K562 (cell line): ENCODE measurements around the gene SLC6A9. TPM values are rescaled to one million over a fixed set of nuclear protein-coding genes. Genes with fewer than 3 reads are reported as not detected.
A peak's percentile ranks its signal among the peaks of the same experiment; 100 is the strongest.

Experiments
- BACH1 ChIP-seq: fragments of 200-800 bp; sonication (Bioruptor generic); IDR thresholded peaks from 2 replicates; pipeline ENCODE4 v1.6.1; 2016; ENCODE audit warnings: missing genetic modification characterization, missing compliant biosample characterization
- CTCFL ChIP-seq: IDR thresholded peaks from 2 replicates; pipeline ENCODE4 v1.6.1; 2011; ENCODE audit warnings: borderline replicate concordance, low read depth, mild to moderate bottlenecking, moderate library complexity, low read length; ENCODE audit not compliant: insufficient read depth, poor library complexity, severe bottlenecking
- DLX4 ChIP-seq: fragments of 250-450 bp; sonication (Bioruptor Pico); IDR thresholded peaks from 2 replicates; pipeline ENCODE4 v1.6.1; 2021; ENCODE audit warnings: mild to moderate bottlenecking
- ELK1 ChIP-seq: sonication (generic); formaldehyde crosslinking; IDR thresholded peaks from 2 replicates; pipeline ENCODE4 v1.8.1; 2022; ENCODE audit warnings: missing genetic modification reagents
- EP300 ChIP-seq: IDR thresholded peaks from 2 replicates; pipeline ENCODE4 v1.6.1; 2012; ENCODE audit warnings: low read length, improper control_type of control experiment
- HNRNPH1 ChIP-seq: fragments of 200-400 bp; formaldehyde crosslinking; optimal IDR thresholded peaks from 2 replicates; pipeline ENCODE3; 2017; ENCODE audit warnings: low read depth, mild to moderate bottlenecking, low read length, moderate library complexity
- IRF1 ChIP-seq: sonication (generic); formaldehyde crosslinking; IDR thresholded peaks from 2 replicates; pipeline ENCODE4 v1.8.0; 2022; ENCODE audit warnings: missing genetic modification reagents, mild to moderate bottlenecking, borderline replicate concordance
- KLF13 ChIP-seq: fragments of 450-650 bp; IDR thresholded peaks from 2 replicates; pipeline ENCODE4 v1.6.1; 2016; ENCODE audit warnings: missing genetic modification characterization, low read depth, mild to moderate bottlenecking, missing compliant biosample characterization, moderate library complexity, borderline replicate concordance
- PTBP1 ChIP-seq: fragments of 200-400 bp; formaldehyde crosslinking; IDR thresholded peaks from 2 replicates; pipeline ENCODE4 v1.6.1; 2017; ENCODE audit warnings: low read depth, low read length
- SAFB ChIP-seq: fragments of 200-400 bp; formaldehyde crosslinking; IDR thresholded peaks from 2 replicates; pipeline ENCODE4 v1.6.1; 2017; ENCODE audit warnings: low read depth, low read length, borderline replicate concordance
- SMAD4 ChIP-seq: fragments of 250-450 bp; sonication (Bioruptor Pico); conservative IDR thresholded peaks from 2 replicates; pipeline ENCODE4 v1.8.0; 2021; ENCODE audit warnings: inconsistent platforms, mild to moderate bottlenecking, moderate library complexity
- SRSF1 ChIP-seq: fragments of 200-400 bp; formaldehyde crosslinking; IDR thresholded peaks from 2 replicates; pipeline ENCODE4 v1.6.1; 2017; ENCODE audit warnings: mild to moderate bottlenecking, low read depth, low read length, moderate library complexity
- TAF1 ChIP-seq: IDR thresholded peaks from 2 replicates; pipeline ENCODE4 v1.6.1; 2011; ENCODE audit warnings: mild to moderate bottlenecking, low read length, moderate library complexity; ENCODE audit not compliant: insufficient read depth, control insufficient read depth, severe bottlenecking; ENCODE audit errors: extremely low read depth
- TAF9B ChIP-seq: fragments of 450-650 bp; IDR thresholded peaks from 2 replicates; pipeline ENCODE4 v1.6.1; 2018; ENCODE audit warnings: mild to moderate bottlenecking; ENCODE audit not compliant: partially characterized antibody
- TAL1 ChIP-seq: fragments of 450-650 bp; IDR thresholded peaks from 2 replicates; pipeline ENCODE4 v1.6.1; 2016; ENCODE audit warnings: mild to moderate bottlenecking
- TCFL5 ChIP-seq: fragments of 250-450 bp; sonication (Bioruptor Pico); conservative IDR thresholded peaks from 2 replicates; pipeline ENCODE4 v1.6.1; 2021; ENCODE audit warnings: mild to moderate bottlenecking, moderate library complexity, matching md5 sums
- ZBTB8A ChIP-seq: fragments of 450-650 bp; IDR thresholded peaks from 2 replicates; pipeline ENCODE4 v1.6.1; 2018; ENCODE audit warnings: mild to moderate bottlenecking, moderate library complexity; ENCODE audit not compliant: partially characterized antibody
- ZFP36 ChIP-seq: fragments of 150-350 bp; IDR thresholded peaks from 2 replicates; pipeline ENCODE4 v1.6.1; 2018; ENCODE audit warnings: low read length, low read depth; ENCODE audit not compliant: partially characterized antibody
- ZNF217 ChIP-seq: sonication (generic); formaldehyde crosslinking; IDR thresholded peaks from 2 replicates; pipeline ENCODE4 v1.8.0; 2022; ENCODE audit warnings: mild to moderate bottlenecking, missing genetic modification reagents
- ZNF561 ChIP-seq: fragments of 450-650 bp; formaldehyde crosslinking; conservative IDR thresholded peaks from 2 replicates; pipeline ENCODE4 v1.4.0; 2020; ENCODE audit warnings: mild to moderate bottlenecking, moderate library complexity
- ZNF644 ChIP-seq: fragments of 200-800 bp; sonication (Bioruptor generic); IDR thresholded peaks from 2 replicates; pipeline ENCODE4 v1.6.1; 2016; ENCODE audit warnings: low read depth, missing genetic modification characterization, missing compliant biosample characterization
- polyA plus RNA-seq, 8 experiments: library from polyadenylated mRNA; depleted of rRNA in 4 of 8; stranded (reverse) in 5 of 8; unstranded in 3 of 8; fragments of >200 nt; fragmentation: Nextera tagmentation in 2 of 8; fragmentation: Illumina TruSeq in 1 of 8; extraction: Ambion mirVana in 2 of 8; extraction: Trizol in 1 of 8; gene quantifications; 2 replicates each; pipeline versions ENCODE4 v1.2.1 to v1.2.3, GENCODE V29; 2011 to 2014; ENCODE audit warnings: inconsistent platforms in 1 of 8, missing spikeins in 1 of 8
- total RNA-seq, 7 experiments: library from RNA; depleted of rRNA in 6 of 7; stranded (reverse); fragments of >200 nt in 6 of 7; fragmentation: Illumina TruSeq in 2 of 7; extraction: Trizol in 2 of 7; gene quantifications; 2 replicates each; pipeline versions ENCODE4 v1.2.1 to v1.2.3, GENCODE V29; 2011 to 2021; ENCODE audit warnings: low replicate concordance in 1 of 7

Gene SLC6A9
- total and polyA plus RNA-seq, 9 of the 15 experiments (the other 6 are each of a cell fraction or from before 2014, with no cell fraction given): 0.17 to 18.7 (median 2.9) TPM

GRCh38 chr1:43979528-43980254 is 51.6 kb downstream of the SLC6A9 start (continued):
- no peak for TF ChIP-seq CTCFL
- TF ChIP-seq TAF9B: no peak
- TF ChIP-seq ZNF561 (CRISPR knock-in tag): no peak
- no peak for TF ChIP-seq TCFL5
- TF ChIP-seq HNRNPH1: no peak
- no peak for TF ChIP-seq ZFP36
- TF ChIP-seq KLF13 (tag): peak; percentile 35
- TF ChIP-seq DLX4: no peak
- TF ChIP-seq BACH1: no peak
- no peak for TF ChIP-seq IRF1 (CRISPR knock-in tag)
- TF ChIP-seq SAFB: peak; percentile 34; the same call in 1 of the 2 replicates
- TF ChIP-seq ZNF217: no peak
- no peak for TF ChIP-seq ZNF644 (tag)
- TF ChIP-seq SRSF1: no peak
- TF ChIP-seq ELK1 (CRISPR knock-in tag): no peak
- peak; percentile 40; the same call in 1 of the 2 replicates for TF ChIP-seq SMAD4 (CRISPR knock-in tag)
- no peak for TF ChIP-seq ZBTB8A
- no peak for TF ChIP-seq EP300
- TF ChIP-seq TAL1: no peak
- TF ChIP-seq TAF1: peak; percentile 17
- TF ChIP-seq PTBP1: no peak
